Vagina (tissue), 2 donors: ENCODE results near the gene ANKRD11. TPM values are rescaled to one million over a fixed set of nuclear protein-coding genes. Genes with fewer than 3 reads are reported as not detected.
A peak's percentile ranks its signal among the peaks of the same experiment; 100 is the strongest.

ENCODE experiments used
- DNase-seq, 2 donors: peaks; one replicate each; pipeline ENCODE4 v3.0.0-alpha.2; 2017; ENCODE audit errors: extremely low spot score in 2 of 2
- H3K27ac ChIP-seq: fragments of 200-600 bp; sonication (generic); one replicate; pipeline ENCODE4 v1.5.1; 2019
- H3K27me3 ChIP-seq: fragments of 200-600 bp; sonication (generic); one replicate; pipeline ENCODE4 v1.5.1; 2019
- H3K36me3 ChIP-seq, 2 donors: fragments of 200-600 bp; sonication (generic); one replicate each; pipeline ENCODE4 v1.5.1; 2017 to 2019
- H3K4me1 ChIP-seq: fragments of 200-600 bp; sonication (generic); one replicate; pipeline ENCODE4 v1.5.1; 2019
- H3K4me3 ChIP-seq, 2 donors: fragments of 200-600 bp; sonication (generic); 1 replicate in 1 of 2; 2 replicates in 1 of 2; pipeline ENCODE4 v1.5.1; 2016 to 2019
- H3K9me3 ChIP-seq: fragments of 200-600 bp; sonication (generic); one replicate; pipeline ENCODE4 v1.5.1; 2019
- CTCF ChIP-seq, 3 experiments: fragments of 450-650 bp in 2 of 3; fragments of 200-600 bp in 1 of 3; sonication (generic) in 1 of 3; IDR thresholded peaks; one replicate each; pipeline ENCODE4 v1.5.1; 2017 to 2019; ENCODE audit warnings: antibody characterized with exemption in 3 of 3, mild to moderate bottlenecking in 2 of 3, moderate library complexity in 2 of 3
- POLR2A ChIP-seq, 2 donors: fragments of 450-650 bp; IDR thresholded peaks; one replicate each; pipeline ENCODE4 v1.6.1; 2017; ENCODE audit warnings: antibody characterized with exemption in 2 of 2, mild to moderate bottlenecking in 2 of 2, moderate library complexity in 2 of 2
- POLR2AphosphoS5 ChIP-seq, 2 donors: sonication (generic); formaldehyde crosslinking; IDR thresholded peaks; one replicate each; pipeline ENCODE4 v1.9.0; 2017; ENCODE audit warnings: antibody characterized with exemption in 2 of 2, mild to moderate bottlenecking in 2 of 2, low read depth in 1 of 2; ENCODE audit not compliant: insufficient read depth in 1 of 2
- intact Hi-C: fragments of 100-400 bp; cut with DNase I; formaldehyde crosslinking; loops from one replicate; pipeline ENCODE4 v1.15.1; 2023
- total RNA-seq: library from RNA; depleted of rRNA; stranded (reverse); fragments of >200 nt; gene quantifications from one replicate; pipeline ENCODE4 v1.2.3, GENCODE V29; 2016

The ANKRD11 gene
- total RNA-seq, 1 donor from 2014 or later, result 135 TPM

GRCh38 chr16:89347807-89348206 is 142.6 kb downstream of the ANKRD11 start:
- H3K27me3 ChIP-seq, result no peaks in the 10 kb centered on the region
- intact Hi-C loops, result no loop called here
- no peaks in the 10 kb centered on the region for H3K36me3 ChIP-seq
- no peaks in the 10 kb centered on the region for H3K9me3 ChIP-seq
- DNase-seq, result no peak
- no peak overlapping the region for H3K4me3 ChIP-seq
- TF ChIP-seq CTCF (IDR thresholded peaks at IDR 0.05) (no peak), POLR2A (IDR thresholded peaks at IDR 0.05) (no peak), POLR2AphosphoS5 (IDR thresholded peaks at IDR 0.05; ENCODE audit: insufficient read depth in 1 of 2, low read depth in 1 of 2) (no peak)
- no peak overlapping the region for H3K27ac ChIP-seq
- H3K4me1 ChIP-seq, result peaks cover 56% of the 10 kb centered on the region

- no peaks in the 10 kb centered on the region for H3K9me3 ChIP-seq
- TF ChIP-seq POLR2AphosphoS5 (IDR thresholded peaks at IDR 0.05; ENCODE audit: insufficient read depth in 1 of 2, low read depth in 1 of 2) (no peak), POLR2A (IDR thresholded peaks at IDR 0.05) (no peak), CTCF (IDR thresholded peaks at IDR 0.05) (no peak)
- DNase-seq, result no peak
- no peaks in the 10 kb centered on the region for H3K36me3 ChIP-seq
- H3K27ac ChIP-seq, result no peak overlapping the region
- no peaks in the 10 kb centered on the region for H3K27me3 ChIP-seq
- intact Hi-C loops, result no loop called here
- H3K4me1 ChIP-seq, result peaks cover 56% of the 10 kb centered on the region
- no peak overlapping the region for H3K4me3 ChIP-seq
Measured at GRCh38 chr16:89346869-89347268, 143.5 kb downstream of the ANKRD11 start.

DNA sequence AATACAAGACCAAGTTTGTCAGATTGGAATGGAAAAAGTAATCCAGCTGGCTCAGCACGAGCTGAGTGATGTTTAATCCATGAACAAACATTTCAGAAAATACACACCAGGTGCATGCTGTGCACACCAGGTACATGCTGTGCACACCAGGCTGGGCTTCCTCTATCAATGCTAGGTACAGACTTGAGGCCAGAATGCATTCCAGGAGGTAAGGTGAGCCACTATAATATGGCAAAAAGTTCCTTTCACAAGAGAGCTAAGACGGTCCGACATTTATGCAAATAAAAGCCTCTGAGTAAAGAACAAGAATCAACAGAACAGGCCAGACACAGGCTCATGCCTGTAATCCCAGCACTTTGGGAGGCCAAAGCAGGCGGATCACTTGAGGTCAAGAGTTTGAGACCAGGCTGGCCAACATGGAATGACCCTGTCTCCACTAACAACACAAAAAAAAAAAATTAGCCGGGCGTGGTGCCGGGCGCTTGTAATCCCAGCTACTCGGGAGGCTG is 144.7 kb downstream of the ANKRD11 start:
- no peak overlapping the region for H3K4me3 ChIP-seq
- no peaks in the 10 kb centered on the region for H3K36me3 ChIP-seq
- peak overlapping the region; percentile 12 for H3K27ac ChIP-seq
- peaks cover 64% of the 10 kb centered on the region for H3K4me1 ChIP-seq
- DNase-seq, result no peak
- no peaks in the 10 kb centered on the region for H3K9me3 ChIP-seq
- intact Hi-C loops, result no loop called here
- H3K27me3 ChIP-seq, result no peaks in the 10 kb centered on the region
- TF ChIP-seq CTCF (IDR thresholded peaks at IDR 0.05), result no peak
- TF ChIP-seq POLR2AphosphoS5 (IDR thresholded peaks at IDR 0.05; ENCODE audit: insufficient read depth in 1 of 2, low read depth in 1 of 2), result no peak
- no peak for TF ChIP-seq POLR2A (IDR thresholded peaks at IDR 0.05)

- no peak for DNase-seq
- no peaks in the 10 kb centered on the region for H3K27me3 ChIP-seq
- intact Hi-C loops, result no loop called here
- H3K27ac ChIP-seq, result peak overlapping the region; percentile 12
- H3K9me3 ChIP-seq, result no peaks in the 10 kb centered on the region
- H3K4me1 ChIP-seq, result peaks cover 70% of the 10 kb centered on the region
- no peak overlapping the region for H3K4me3 ChIP-seq
- TF ChIP-seq POLR2AphosphoS5 (IDR thresholded peaks at IDR 0.05; ENCODE audit: insufficient read depth in 1 of 2, low read depth in 1 of 2), result no peak
- no peak for TF ChIP-seq POLR2A (IDR thresholded peaks at IDR 0.05)
- no peak for TF ChIP-seq CTCF (IDR thresholded peaks at IDR 0.05)
- H3K36me3 ChIP-seq, result no peaks in the 10 kb centered on the region
Measured at GRCh38 chr16:89344846-89345611, 145.3 kb downstream of the ANKRD11 start.

- Histone ChIP-seq H3K27me3 (no peaks in the 10 kb centered on the region), H3K27ac (no peak overlapping the region), H3K4me3 (no peak overlapping the region), H3K4me1 (peaks cover 74% of the 10 kb centered on the region), H3K36me3 (no peaks in the 10 kb centered on the region), H3K9me3 (no peaks in the 10 kb centered on the region)
- DNase-seq, result no peak
- TF ChIP-seq CTCF (IDR thresholded peaks at IDR 0.05) (no peak), POLR2A (IDR thresholded peaks at IDR 0.05) (no peak), POLR2AphosphoS5 (IDR thresholded peaks at IDR 0.05; ENCODE audit: insufficient read depth in 1 of 2, low read depth in 1 of 2) (no peak)
- intact Hi-C loops, result no loop called here
Measured at GRCh38 chr16:89344458-89344834, 145.9 kb downstream of the ANKRD11 start.
